OCI-LY7 (cell line): ENCODE results near the gene ACOT13.

Experiments
- CTCF ChIP-seq: fragments of 200-600 bp; sonication (generic); conservative IDR thresholded peaks from 2 replicates; pipeline ENCODE4 v1.5.1; 2014; ENCODE audit warnings: mild to moderate bottlenecking, antibody characterized with exemption, low read length, moderate library complexity, mixed read lengths
- EZH2phosphoT487 ChIP-seq: fragments of 200-600 bp; sonication (generic); IDR thresholded peaks from 2 replicates; pipeline ENCODE4 v1.6.1; 2018; ENCODE audit warnings: low read depth, borderline replicate concordance, mild to moderate bottlenecking, mixed run types, antibody characterized with exemption, low read length, moderate library complexity, mixed read lengths

- TF ChIP-seq CTCF: no peak
- TF ChIP-seq EZH2phosphoT487: no peak
Observed at GRCh38 chr6:24672620-24673182, 5.8 kb downstream of the ACOT13 start.
